ENCODE results near the gene MFSD8.
"Not testable (repeated sequence)": the region's sequence is repeated elsewhere in the genome, so short reads cannot be mapped to it uniquely, and the experiment has no call there.

MFSD8 gene

GRCh38 chr4:127959794-127960193 lies 5.2 kb downstream of the MFSD8 start:
- Histone ChIP-seq H3K36me3 (replicated peaks; ENCODE audit: low read depth, low read length) (peaks cover under 1% of the 10 kb centered on the region), H3K9me3 (ENCODE audit: insufficient read depth, low read length) (no peaks in the 10 kb centered on the region), H4K20me1 (ENCODE audit: insufficient read depth, low read length) (peaks cover 4% of the 10 kb centered on the region; the same call in 1 of the 2 replicates), H2AFZ (ENCODE audit: low read depth, low read length) (no peak overlapping the region), H3K27ac (ENCODE audit: low read length) (no peak overlapping the region), H3K27me3 (ENCODE audit: low read depth, low read length) (no peaks in the 10 kb centered on the region), H3K9ac (ENCODE audit: low read length) (no peak overlapping the region), H3K79me2 (ENCODE audit: low read length) (peaks cover 33% of the 10 kb centered on the region), H3K4me2 (ENCODE audit: low read length) (no peak overlapping the region), H3K4me3 (ENCODE audit: low read length) (no peak overlapping the region), H3K4me1 (ENCODE audit: low read length) (peaks cover 8% of the 10 kb centered on the region)
- no peak for TF ChIP-seq CTCF (IDR thresholded peaks at IDR 0.05; ENCODE audit: low read depth, low read length)
- no peak for TF ChIP-seq EZH2phosphoT487 (IDR thresholded peaks at IDR 0.05; ENCODE audit: low read depth)

GRCh38 chr4:127957105-127957504 lies 7.9 kb downstream of the MFSD8 start:
- Histone ChIP-seq H3K9ac (ENCODE audit: low read length) (no peak overlapping the region), H3K4me3 (ENCODE audit: low read length) (no peak overlapping the region), H3K79me2 (ENCODE audit: low read length) (peaks cover 11% of the 10 kb centered on the region), H3K4me2 (ENCODE audit: low read length) (no peak overlapping the region), H2AFZ (ENCODE audit: low read depth, low read length) (no peak overlapping the region), H3K27me3 (ENCODE audit: low read depth, low read length) (no peaks in the 10 kb centered on the region), H4K20me1 (ENCODE audit: insufficient read depth, low read length) (peaks cover under 1% of the 10 kb centered on the region; the same call in 1 of the 2 replicates), H3K27ac (ENCODE audit: low read length) (no peak overlapping the region), H3K36me3 (replicated peaks; ENCODE audit: low read depth, low read length) (peaks cover 5% of the 10 kb centered on the region), H3K9me3 (ENCODE audit: insufficient read depth, low read length) (no peaks in the 10 kb centered on the region), H3K4me1 (ENCODE audit: low read length) (no peaks in the 10 kb centered on the region)
- TF ChIP-seq CTCF (IDR thresholded peaks at IDR 0.05; ENCODE audit: low read depth, low read length): no peak
- no peak for TF ChIP-seq EZH2phosphoT487 (IDR thresholded peaks at IDR 0.05; ENCODE audit: low read depth)

- no peak overlapping the region for H3K27ac ChIP-seq (ENCODE audit: low read length)
- H3K9me3 ChIP-seq (ENCODE audit: insufficient read depth, low read length): no peaks in the 10 kb centered on the region
- no peaks in the 10 kb centered on the region for H4K20me1 ChIP-seq (ENCODE audit: insufficient read depth, low read length)
- H3K9ac ChIP-seq (ENCODE audit: low read length): no peak overlapping the region
- peaks cover 8% of the 10 kb centered on the region for H3K36me3 ChIP-seq (replicated peaks; ENCODE audit: low read depth, low read length)
- H3K27me3 ChIP-seq (ENCODE audit: low read depth, low read length): no peaks in the 10 kb centered on the region
- TF ChIP-seq CTCF (IDR thresholded peaks at IDR 0.05; ENCODE audit: low read depth, low read length): no peak
- TF ChIP-seq EZH2phosphoT487 (IDR thresholded peaks at IDR 0.05; ENCODE audit: low read depth): no peak
- no peak overlapping the region for H2AFZ ChIP-seq (ENCODE audit: low read depth, low read length)
- no peaks in the 10 kb centered on the region for H3K79me2 ChIP-seq (ENCODE audit: low read length)
- no peak overlapping the region for H3K4me3 ChIP-seq (ENCODE audit: low read length)
- no peak overlapping the region for H3K4me2 ChIP-seq (ENCODE audit: low read length)
- H3K4me1 ChIP-seq (ENCODE audit: low read length): no peaks in the 10 kb centered on the region
Measured at GRCh38 chr4:127936974-127937373, 28.0 kb downstream of the MFSD8 start.

- not testable (repeated sequence) for H3K4me2 ChIP-seq (ENCODE audit: low read length); H3K4me3 ChIP-seq (ENCODE audit: low read length); H3K79me2 ChIP-seq (ENCODE audit: low read length); H3K27me3 ChIP-seq (ENCODE audit: low read depth, low read length); H3K27ac ChIP-seq (ENCODE audit: low read length); H3K36me3 ChIP-seq (replicated peaks; ENCODE audit: low read depth, low read length); H2AFZ ChIP-seq (ENCODE audit: low read depth, low read length); H3K9me3 ChIP-seq (ENCODE audit: insufficient read depth, low read length); H3K9ac ChIP-seq (ENCODE audit: low read length); H3K4me1 ChIP-seq (ENCODE audit: low read length); H4K20me1 ChIP-seq (ENCODE audit: insufficient read depth, low read length)
Measured at GRCh38 chr4:127931836-127932235, 33.1 kb downstream of the MFSD8 start.

- H3K4me3 ChIP-seq (ENCODE audit: low read length): no peak overlapping the region
- no peak overlapping the region for H3K9ac ChIP-seq (ENCODE audit: low read length)
- no peak overlapping the region for H3K27ac ChIP-seq (ENCODE audit: low read length)
- no peaks in the 10 kb centered on the region for H3K36me3 ChIP-seq (replicated peaks; ENCODE audit: low read depth, low read length)
- H3K4me1 ChIP-seq (ENCODE audit: low read length): no peaks in the 10 kb centered on the region
- H4K20me1 ChIP-seq (ENCODE audit: insufficient read depth, low read length): no peaks in the 10 kb centered on the region
- TF ChIP-seq CTCF (IDR thresholded peaks at IDR 0.05; ENCODE audit: low read depth, low read length) (no peak), EZH2phosphoT487 (IDR thresholded peaks at IDR 0.05; ENCODE audit: low read depth) (no peak)
- H3K4me2 ChIP-seq (ENCODE audit: low read length): no peak overlapping the region
- H3K27me3 ChIP-seq (ENCODE audit: low read depth, low read length): no peaks in the 10 kb centered on the region
- H3K79me2 ChIP-seq (ENCODE audit: low read length): no peaks in the 10 kb centered on the region
- no peak overlapping the region for H2AFZ ChIP-seq (ENCODE audit: low read depth, low read length)
- H3K9me3 ChIP-seq (ENCODE audit: insufficient read depth, low read length): no peaks in the 10 kb centered on the region
Measured at GRCh38 chr4:127930175-127930574, 34.8 kb downstream of the MFSD8 start.

- not testable (repeated sequence) for H3K9ac ChIP-seq (ENCODE audit: low read length)
Measured at GRCh38 chr4:127925720-127926119, 39.3 kb downstream of the MFSD8 start.

More at GRCh38 chr4:127925720-127926119, 39.3 kb downstream of the MFSD8 start:
- H3K4me3 ChIP-seq (ENCODE audit: low read length); H3K4me1 ChIP-seq (ENCODE audit: low read length); H3K27ac ChIP-seq (ENCODE audit: low read length); H3K4me2 ChIP-seq (ENCODE audit: low read length); H3K79me2 ChIP-seq (ENCODE audit: low read length); H2AFZ ChIP-seq (ENCODE audit: low read depth, low read length); H3K27me3 ChIP-seq (ENCODE audit: low read depth, low read length); H3K36me3 ChIP-seq (replicated peaks; ENCODE audit: low read depth, low read length); H4K20me1 ChIP-seq (ENCODE audit: insufficient read depth, low read length); H3K9me3 ChIP-seq (ENCODE audit: insufficient read depth, low read length): not testable (repeated sequence)
